GM12878 (cell line): ENCODE results near the gene IRF1. TPM values are rescaled to one million over a fixed set of nuclear protein-coding genes. Genes with fewer than 3 reads are reported as not detected.
A peak's percentile ranks its signal among the peaks of the same experiment; 100 is the strongest.

Experiments used
- ATAC-seq: fragments of 200-7000 bp; cut with Tn5 transposase; 3 replicates; pipeline ENCODE4 v1.9.1; 2020; ENCODE audit warnings: mild to moderate bottlenecking, moderate library complexity
- BruUV-seq: library from RNA; stranded (reverse); fragments of 400-500 nt; replicated peaks from 2 replicates; lab custom pipeline; 2021; lab: Mats Ljungman, UMichigan
- CTCF ChIA-PET: fragments of 300-600 bp; sonication (Branson Sonifier 250); formaldehyde crosslinking; extraction: SDS; loops from one replicate; lab custom pipeline; 2021; ENCODE audit warnings: inconsistent platforms; lab: Yijun Ruan, JAX
- POLR2A ChIA-PET: fragments of 350-600 bp; formaldehyde crosslinking; extraction: SDS; loops from one replicate; lab custom pipeline; 2021; ENCODE audit warnings: inconsistent platforms; lab: Charles Lee
- RAD21 ChIA-PET: fragments of 300-600 bp; sonication (Branson Sonifier 250); formaldehyde crosslinking; loops from one replicate; lab custom pipeline; 2023; ENCODE audit warnings: antibody characterized with exemption; ENCODE audit not compliant: unreplicated experiment; lab: Charles Lee
- SMC1A ChIA-PET: fragments of 300-600 bp; sonication (Branson Sonifier 250); formaldehyde crosslinking; loops from one replicate; lab custom pipeline; 2023; ENCODE audit not compliant: unreplicated experiment, uncharacterized antibody; lab: Charles Lee
- DNase-seq: peaks from one replicate; pipeline ENCODE4 v3.0.0-alpha.2; 2011; ENCODE audit warnings: low read depth, low spot score
- FAIRE-seq: peaks from 3 replicates; lab custom pipeline; 2011; peaks lifted over from hg19 to GRCh38; lab: Jason Lieb, UNC
- H2AFZ ChIP-seq: 2 replicates; pipeline ENCODE4 v1.6.0; 2011; ENCODE audit warnings: low read depth, low read length, control low read depth; ENCODE audit not compliant: control insufficient read depth
- H3K27ac ChIP-seq: 2 replicates; pipeline ENCODE4 v1.5.1; 2011; ENCODE audit warnings: control low read depth; ENCODE audit not compliant: control insufficient read depth, insufficient read depth
- H3K27me3 ChIP-seq, 2 experiments: replicated peaks in 1 of 2; 2 replicates each; pipeline versions ENCODE4 v1.6.0 to v1.6.1; 2011; ENCODE audit warnings: low read length in 1 of 2; ENCODE audit not compliant: control insufficient read depth in 2 of 2, insufficient read depth in 2 of 2
- H3K36me3 ChIP-seq, 2 experiments: 2 replicates each; pipeline ENCODE4 v1.5.1; 2011; ENCODE audit warnings: low read length in 1 of 2; ENCODE audit not compliant: control insufficient read depth in 2 of 2, insufficient read depth in 2 of 2
- H3K4me1 ChIP-seq: 2 replicates; pipeline ENCODE4 v1.6.1; 2011; ENCODE audit warnings: mild to moderate bottlenecking, low read length, moderate library complexity, mixed read lengths; ENCODE audit not compliant: control insufficient read depth, insufficient read depth
- H3K4me2 ChIP-seq: 2 replicates; pipeline ENCODE4 v1.6.0; 2011; ENCODE audit warnings: control low read depth; ENCODE audit not compliant: control insufficient read depth, insufficient read depth
- H3K4me3 ChIP-seq: fragments of 200-600 bp; sonication (generic); 2 replicates; pipeline ENCODE4 v1.5.1; 2016
- H3K79me2 ChIP-seq: 2 replicates; pipeline ENCODE4 v1.6.0; 2011; ENCODE audit warnings: low read length; ENCODE audit not compliant: control insufficient read depth, insufficient read depth
- H3K9ac ChIP-seq: 2 replicates; pipeline ENCODE4 v1.8.0; 2011; ENCODE audit warnings: low read length, control low read depth, mixed read lengths; ENCODE audit not compliant: control insufficient read depth, insufficient read depth
- H3K9me3 ChIP-seq: replicated peaks from 3 replicates; pipeline ENCODE4 v1.5.1; 2011; ENCODE audit warnings: mild to moderate bottlenecking, low read length; ENCODE audit not compliant: control insufficient read depth, insufficient read depth
- H4K20me1 ChIP-seq: 2 replicates; pipeline ENCODE4 v1.6.0; 2011; ENCODE audit not compliant: control insufficient read depth, insufficient read depth
- CBX3 ChIP-seq: fragments of 200-600 bp; sonication (generic); IDR thresholded peaks from 2 replicates; pipeline ENCODE4 v1.6.1; 2016; ENCODE audit warnings: low read depth, borderline replicate concordance
- CHD2 ChIP-seq: IDR thresholded peaks from 2 replicates; pipeline ENCODE4 v1.6.1; 2011; ENCODE audit warnings: low read depth, low read length, improper control_type of control experiment, borderline replicate concordance
- IKZF1 ChIP-seq: fragments of 450-650 bp; conservative IDR thresholded peaks from 2 replicates; pipeline ENCODE4 v1.6.1; 2017; ENCODE audit warnings: antibody characterized with exemption, mild to moderate bottlenecking
- POLR2AphosphoS2 ChIP-seq: IDR thresholded peaks from 2 replicates; pipeline ENCODE4 v1.6.1; 2011; ENCODE audit warnings: low read depth, mild to moderate bottlenecking, low read length, improper control_type of control experiment, moderate library complexity
- RAD21 ChIP-seq: IDR thresholded peaks from 2 replicates; pipeline ENCODE4 v1.6.1; 2011; ENCODE audit warnings: mild to moderate bottlenecking, low read depth, low read length, moderate library complexity; ENCODE audit not compliant: insufficient read depth
- RCOR1 ChIP-seq: conservative IDR thresholded peaks from 2 replicates; pipeline ENCODE4 v1.6.1; 2012; ENCODE audit warnings: low read depth, low read length, improper control_type of control experiment
- SMC3 ChIP-seq: IDR thresholded peaks from 2 replicates; pipeline ENCODE4 v1.6.1; 2011; ENCODE audit warnings: low read length, improper control_type of control experiment, borderline replicate concordance
- SP1 ChIP-seq: IDR thresholded peaks from one replicate; pipeline ENCODE4 v1.6.1; 2011; ENCODE audit warnings: low read depth, low read length
- TAF1 ChIP-seq: IDR thresholded peaks from 2 replicates; pipeline ENCODE4 v1.6.1; 2011; ENCODE audit warnings: mild to moderate bottlenecking, low read depth, low read length, borderline replicate concordance
- TARDBP ChIP-seq: IDR thresholded peaks from 2 replicates; pipeline ENCODE4 v1.6.1; 2016; ENCODE audit warnings: borderline replicate concordance
- WGBS: methylation state at CpG from one replicate; pipeline ENCODE4 v1.1.6; 2016; ENCODE audit warnings: low lambda C conversion rate; ENCODE audit not compliant: insufficient replicate concordance, insufficient coverage; ENCODE audit errors: missing lambda C conversion rate; 5-methylcytosine and 5-hydroxymethylcytosine counted together
- in situ Hi-C: fragments of 300-500 bp; cut with MboI; formaldehyde crosslinking; loops from 9 replicates; pipeline ENCODE4 v1.14.3; 2018; ENCODE audit warnings: mixed read lengths
- intact Hi-C: fragments of 100-400 bp; cut with micrococcal nuclease; formaldehyde crosslinking; loops from one replicate; pipeline ENCODE4 v1.14.2; 2022; ENCODE audit not compliant: unreplicated experiment
- polyA plus RNA-seq, 11 experiments: library from polyadenylated mRNA; depleted of rRNA in 4 of 11; unstranded in 6 of 11; stranded (reverse) in 5 of 11; fragments of >200 nt; fragmentation: Nextera tagmentation in 4 of 11; fragmentation: Illumina TruSeq in 1 of 11; extraction: Ambion mirVana in 4 of 11; extraction: Trizol in 1 of 11; gene quantifications; 1 replicate in 1 of 11; 2 replicates in 10 of 11; pipeline versions ENCODE4 v1.2.1 to v1.2.3, GENCODE V29; 2011 to 2016; ENCODE audit warnings: inconsistent platforms in 2 of 11, missing spikeins in 2 of 11, low read depth in 1 of 11
- total RNA-seq, 4 experiments: library from RNA; depleted of rRNA in 3 of 4; stranded (reverse); fragments of >200 nt in 3 of 4; fragmentation: Illumina TruSeq in 1 of 4; extraction: Trizol in 1 of 4; gene quantifications; 2 replicates each; pipeline versions ENCODE4 v1.2.1 to v1.2.3, GENCODE V29; 2013 to 2021
- TF ChIP-seq, protein P1 (sequence below): fragments of 450-650 bp; IDR thresholded peaks from 2 replicates; pipeline ENCODE4 v1.6.1; 2017; ENCODE audit warnings: mild to moderate bottlenecking, moderate library complexity
- TF ChIP-seq, protein P2 (sequence below): fragments of 450-650 bp; IDR thresholded peaks from 2 replicates; pipeline ENCODE4 v1.6.1; 2017; ENCODE audit warnings: antibody characterized with exemption, mild to moderate bottlenecking, moderate library complexity
- TF ChIP-seq, protein P3 (sequence below): fragments of 450-650 bp; conservative IDR thresholded peaks from 2 replicates; pipeline ENCODE4 v1.6.1; 2017; ENCODE audit warnings: mild to moderate bottlenecking, moderate library complexity

IRF1 gene
- total and polyA plus RNA-seq, 10 of the 15 experiments (the other 5 are each of a cell fraction or from before 2014, with no cell fraction given): 6.9 to 68.0 (median 49.6) TPM

DNA sequence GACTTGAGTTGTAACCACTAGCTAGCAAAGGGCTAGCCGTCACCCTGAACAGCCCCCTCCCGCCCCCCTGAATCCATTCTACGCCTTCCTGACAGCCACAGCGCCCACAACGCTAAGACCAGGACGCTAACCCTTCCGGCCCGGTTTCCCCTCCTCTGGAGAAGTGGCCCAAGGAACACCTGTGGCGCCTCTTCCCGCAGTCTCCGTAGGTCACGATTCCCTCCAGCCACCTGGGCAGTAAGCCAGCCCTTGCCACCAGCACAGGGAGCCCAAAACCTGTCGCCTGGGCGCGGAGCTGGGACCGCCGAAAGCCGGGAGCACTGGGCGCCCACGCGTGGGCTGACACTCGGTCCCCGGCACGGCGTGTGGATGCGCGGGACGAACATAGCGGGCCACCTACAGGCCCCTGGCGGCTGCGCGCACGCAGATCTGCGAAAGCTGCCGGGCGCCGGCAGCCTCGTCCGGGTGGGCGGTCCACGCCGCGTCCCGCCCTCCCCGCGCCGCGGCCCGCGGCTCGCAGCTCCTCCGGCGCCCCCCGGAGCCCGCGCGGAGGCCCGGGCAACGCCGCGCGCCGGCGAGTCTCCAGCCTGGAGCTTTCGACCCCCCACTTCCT lies 596 bp downstream of the IRF1 start:
- DNase-seq (no peak), ATAC-seq (peak; percentile 17), FAIRE-seq (no peak)
- ChIA-PET POLR2A (interaction anchor here (0.6 to 24.5 kb wide), 18 partner anchors 11 to 254 kb away, joined by 3 to 389 read pairs (median 8); no protein-coding TSS in a partner anchor), SMC1A (interaction anchor here (0.9 to 8.5 kb wide), 18 partner anchors 9 to 103 kb away, joined by 3 to 123 read pairs (median 12); no protein-coding TSS in a partner anchor), RAD21 (interaction anchor here (0.8 to 27.2 kb wide), 18 partner anchors 9 to 252 kb away, joined by 3 to 453 read pairs (median 23); no protein-coding TSS in a partner anchor), CTCF (interaction anchor here (1.5 to 13.0 kb wide), 15 partner anchors 12 to 330 kb away, joined by 4 to 184 read pairs (median 25); no protein-coding TSS in a partner anchor)
- Histone ChIP-seq H3K4me2 (peak overlapping the region; percentile 95), H4K20me1 (peaks cover 34% of the 10 kb centered on the region), H3K4me1 (peaks cover 54% of the 10 kb centered on the region), H3K9me3 (no peaks in the 10 kb centered on the region), H3K27ac (peak overlapping the region; percentile 97), H3K79me2 (peaks cover 62% of the 10 kb centered on the region), H3K27me3 (no peaks in the 10 kb centered on the region), H3K4me3 (peak overlapping the region; percentile 98), H3K9ac (peak overlapping the region; percentile 96), H2AFZ (no peak overlapping the region), H3K36me3 (peaks cover 31 to 40% of the 10 kb centered on the region in 2 experiments)
- in situ Hi-C loops: loop anchor here (10.0 kb wide), 1 partner anchor 105 kb away; no protein-coding TSS in a partner anchor
- intact Hi-C loops: loop anchor here (1.0 to 2.0 kb wide), 3 partner anchors 23 to 387 kb away; no protein-coding TSS in a partner anchor
- BruUV-seq: no TSS peak
- WGBS: under 1% methylated on average over 49 of the region's 65 CpGs
- TF ChIP-seq, protein P1, sequence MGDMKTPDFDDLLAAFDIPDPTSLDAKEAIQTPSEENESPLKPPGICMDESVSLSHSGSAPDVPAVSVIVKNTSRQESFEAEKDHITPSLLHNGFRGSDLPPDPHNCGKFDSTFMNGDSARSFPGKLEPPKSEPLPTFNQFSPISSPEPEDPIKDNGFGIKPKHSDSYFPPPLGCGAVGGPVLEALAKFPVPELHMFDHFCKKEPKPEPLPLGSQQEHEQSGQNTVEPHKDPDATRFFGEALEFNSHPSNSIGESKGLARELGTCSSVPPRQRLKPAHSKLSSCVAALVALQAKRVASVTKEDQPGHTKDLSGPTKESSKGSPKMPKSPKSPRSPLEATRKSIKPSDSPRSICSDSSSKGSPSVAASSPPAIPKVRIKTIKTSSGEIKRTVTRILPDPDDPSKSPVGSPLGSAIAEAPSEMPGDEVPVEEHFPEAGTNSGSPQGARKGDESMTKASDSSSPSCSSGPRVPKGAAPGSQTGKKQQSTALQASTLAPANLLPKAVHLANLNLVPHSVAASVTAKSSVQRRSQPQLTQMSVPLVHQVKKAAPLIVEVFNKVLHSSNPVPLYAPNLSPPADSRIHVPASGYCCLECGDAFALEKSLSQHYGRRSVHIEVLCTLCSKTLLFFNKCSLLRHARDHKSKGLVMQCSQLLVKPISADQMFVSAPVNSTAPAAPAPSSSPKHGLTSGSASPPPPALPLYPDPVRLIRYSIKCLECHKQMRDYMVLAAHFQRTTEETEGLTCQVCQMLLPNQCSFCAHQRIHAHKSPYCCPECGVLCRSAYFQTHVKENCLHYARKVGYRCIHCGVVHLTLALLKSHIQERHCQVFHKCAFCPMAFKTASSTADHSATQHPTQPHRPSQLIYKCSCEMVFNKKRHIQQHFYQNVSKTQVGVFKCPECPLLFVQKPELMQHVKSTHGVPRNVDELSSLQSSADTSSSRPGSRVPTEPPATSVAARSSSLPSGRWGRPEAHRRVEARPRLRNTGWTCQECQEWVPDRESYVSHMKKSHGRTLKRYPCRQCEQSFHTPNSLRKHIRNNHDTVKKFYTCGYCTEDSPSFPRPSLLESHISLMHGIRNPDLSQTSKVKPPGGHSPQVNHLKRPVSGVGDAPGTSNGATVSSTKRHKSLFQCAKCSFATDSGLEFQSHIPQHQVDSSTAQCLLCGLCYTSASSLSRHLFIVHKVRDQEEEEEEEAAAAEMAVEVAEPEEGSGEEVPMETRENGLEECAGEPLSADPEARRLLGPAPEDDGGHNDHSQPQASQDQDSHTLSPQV: no peak
- TF ChIP-seq TARDBP: no peak
- no peak for TF ChIP-seq RCOR1
- TF ChIP-seq, protein P2, sequence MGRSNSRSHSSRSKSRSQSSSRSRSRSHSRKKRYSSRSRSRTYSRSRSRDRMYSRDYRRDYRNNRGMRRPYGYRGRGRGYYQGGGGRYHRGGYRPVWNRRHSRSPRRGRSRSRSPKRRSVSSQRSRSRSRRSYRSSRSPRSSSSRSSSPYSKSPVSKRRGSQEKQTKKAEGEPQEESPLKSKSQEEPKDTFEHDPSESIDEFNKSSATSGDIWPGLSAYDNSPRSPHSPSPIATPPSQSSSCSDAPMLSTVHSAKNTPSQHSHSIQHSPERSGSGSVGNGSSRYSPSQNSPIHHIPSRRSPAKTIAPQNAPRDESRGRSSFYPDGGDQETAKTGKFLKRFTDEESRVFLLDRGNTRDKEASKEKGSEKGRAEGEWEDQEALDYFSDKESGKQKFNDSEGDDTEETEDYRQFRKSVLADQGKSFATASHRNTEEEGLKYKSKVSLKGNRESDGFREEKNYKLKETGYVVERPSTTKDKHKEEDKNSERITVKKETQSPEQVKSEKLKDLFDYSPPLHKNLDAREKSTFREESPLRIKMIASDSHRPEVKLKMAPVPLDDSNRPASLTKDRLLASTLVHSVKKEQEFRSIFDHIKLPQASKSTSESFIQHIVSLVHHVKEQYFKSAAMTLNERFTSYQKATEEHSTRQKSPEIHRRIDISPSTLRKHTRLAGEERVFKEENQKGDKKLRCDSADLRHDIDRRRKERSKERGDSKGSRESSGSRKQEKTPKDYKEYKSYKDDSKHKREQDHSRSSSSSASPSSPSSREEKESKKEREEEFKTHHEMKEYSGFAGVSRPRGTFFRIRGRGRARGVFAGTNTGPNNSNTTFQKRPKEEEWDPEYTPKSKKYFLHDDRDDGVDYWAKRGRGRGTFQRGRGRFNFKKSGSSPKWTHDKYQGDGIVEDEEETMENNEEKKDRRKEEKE: 0 out of 2 replicates have a peak, but pooled peaks have one; percentile 11
- peak; percentile 7; the same call in 1 of the 2 replicates for TF ChIP-seq SMC3
- TF ChIP-seq, protein P3, sequence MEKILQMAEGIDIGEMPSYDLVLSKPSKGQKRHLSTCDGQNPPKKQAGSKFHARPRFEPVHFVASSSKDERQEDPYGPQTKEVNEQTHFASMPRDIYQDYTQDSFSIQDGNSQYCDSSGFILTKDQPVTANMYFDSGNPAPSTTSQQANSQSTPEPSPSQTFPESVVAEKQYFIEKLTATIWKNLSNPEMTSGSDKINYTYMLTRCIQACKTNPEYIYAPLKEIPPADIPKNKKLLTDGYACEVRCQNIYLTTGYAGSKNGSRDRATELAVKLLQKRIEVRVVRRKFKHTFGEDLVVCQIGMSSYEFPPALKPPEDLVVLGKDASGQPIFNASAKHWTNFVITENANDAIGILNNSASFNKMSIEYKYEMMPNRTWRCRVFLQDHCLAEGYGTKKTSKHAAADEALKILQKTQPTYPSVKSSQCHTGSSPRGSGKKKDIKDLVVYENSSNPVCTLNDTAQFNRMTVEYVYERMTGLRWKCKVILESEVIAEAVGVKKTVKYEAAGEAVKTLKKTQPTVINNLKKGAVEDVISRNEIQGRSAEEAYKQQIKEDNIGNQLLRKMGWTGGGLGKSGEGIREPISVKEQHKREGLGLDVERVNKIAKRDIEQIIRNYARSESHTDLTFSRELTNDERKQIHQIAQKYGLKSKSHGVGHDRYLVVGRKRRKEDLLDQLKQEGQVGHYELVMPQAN: no peak
- TF ChIP-seq IKZF1: 0 out of 2 replicates have a peak, but pooled peaks have one; percentile 12
- no peak for TF ChIP-seq CBX3
- no peak for TF ChIP-seq SP1
- TF ChIP-seq POLR2AphosphoS2: peak; percentile 36; the same call in 1 of the 2 replicates
- no peak for TF ChIP-seq TAF1
- TF ChIP-seq CHD2: peak; percentile 25; the same call in 1 of the 2 replicates
- peak; percentile 15; the same call in 1 of the 2 replicates for TF ChIP-seq RAD21
